Right ventricle myocardium inferior (tissue), 1 donor: ENCODE data around the gene LMAN1L. TPM values are rescaled to one million over a fixed set of nuclear protein-coding genes. Genes with fewer than 3 reads are reported as not detected.

Source experiments
- ATAC-seq: fragments of 200-7000 bp; cut with Tn5 transposase; one replicate; pipeline ENCODE4 v1.9.1; 2020; ENCODE audit warnings: mild to moderate bottlenecking, moderate library complexity
- DNase-seq: peaks from one replicate; pipeline ENCODE4 v3.0.0; 2021; ENCODE audit errors: missing footprints
- intact Hi-C: fragments of 100-400 bp; cut with DNase I; formaldehyde crosslinking; loops from one replicate; pipeline ENCODE4 v1.11.0; 2022
- microRNA-seq: library from miRNA; unstranded; fragments of <30 nt; microRNA quantifications from one replicate; pipeline ENCODE4 v1.2.0, GENCODE V29; 2020
- total RNA-seq: library from RNA; stranded (reverse); fragmentation: NEBNext Ultra II Directional; extraction: Animal tissue kit (Norgen Biotek cat#: 25700); gene quantifications from one replicate; pipeline ENCODE4 v1.2.1, GENCODE V29; 2021
- donor health status: DM: no; HTN: yes; CAD: no; lungs with severe emphysema.

Gene LMAN1L
- total RNA-seq, 1 donor from 2014 or later = 21.9 TPM

- ATAC-seq (no peak), DNase-seq (no peak)
- intact Hi-C loops = no loop called here
Observed at GRCh38 chr15:74866090-74866489, 53.5 kb downstream of the LMAN1L start.

- DNase-seq (no peak), ATAC-seq (no peak)
- intact Hi-C loops = no loop called here
Observed at GRCh38 chr15:74867466-74868038, 54.9 kb downstream of the LMAN1L start.

GRCh38 chr15:74868059-74868458, 55.4 kb downstream of the LMAN1L start:
- DNase-seq = no peak
- peak; percentile 12 for ATAC-seq
- intact Hi-C loops = no loop called here

GRCh38 chr15:74869372-74869725, 56.7 kb downstream of the LMAN1L start:
- DNase-seq (no peak), ATAC-seq (peak; percentile 20)
- intact Hi-C loops = no loop called here

- ATAC-seq (peak; percentile 47), DNase-seq (peak; percentile 87)
- intact Hi-C loops = no loop called here
Observed at GRCh38 chr15:74869726-74870407, 57.2 kb downstream of the LMAN1L start.

- intact Hi-C loops = no loop called here
- DNase-seq (no peak), ATAC-seq (no peak)
Observed at GRCh38 chr15:74870436-74871215, 58.0 kb downstream of the LMAN1L start.

- no peak for ATAC-seq
- intact Hi-C loops = loop anchor here (2.0 kb wide), 1 partner anchor 16 kb away; no protein-coding TSS in a partner anchor
- DNase-seq = no peak
Observed at GRCh38 chr15:74872702-74873035, 60.0 kb downstream of the LMAN1L start.

- intact Hi-C loops = loop anchor here (2.0 kb wide), 1 partner anchor 16 kb away; no protein-coding TSS in a partner anchor
- DNase-seq (peak; percentile 97), ATAC-seq (peak; percentile 95)
Observed at GRCh38 chr15:74873036-74873755, 60.6 kb downstream of the LMAN1L start, which contains the start of gene SCAMP2. Gene SCAMP2, minus strand, starts transcription at chr15:74873365. Its CDS starts 110 bp downstream, at chr15:74873255.

GRCh38 chr15:74873756-74874424, 61.3 kb downstream of the LMAN1L start:
- ATAC-seq (no peak), DNase-seq (no peak)
- intact Hi-C loops = loop anchor here (2.0 kb wide), 1 partner anchor 15 kb away; no protein-coding TSS in a partner anchor

Small RNA genes lying within 50 kb of the gene (microRNA-seq; reads per million reads assigned to microRNA genes)
- gene MIR4513 (not detected), gene MIR6882 (not detected)

Other genes starting within 250 kb of the LMAN1L start
- 47.3 TPM for gene CLK3, start 197.0 kb upstream of the LMAN1L start, total RNA-seq
- 13.5 TPM for gene EDC3, start 116.8 kb upstream of the LMAN1L start, total RNA-seq
- gene CYP1A1, start 87.3 kb upstream of the LMAN1L start, total RNA-seq = 0.32 TPM
- gene CYP1A2, start 64.0 kb upstream of the LMAN1L start, total RNA-seq = not detected
- gene CSK, start 30.8 kb upstream of the LMAN1L start, total RNA-seq = 41.8 TPM
- gene CPLX3, start 13.8 kb downstream of the LMAN1L start, total RNA-seq = 2.8 TPM
- gene ULK3, start 30.3 kb downstream of the LMAN1L start, total RNA-seq = 42.3 TPM
- 42.6 TPM for gene SCAMP2, start 60.5 kb downstream of the LMAN1L start, total RNA-seq
- 60.8 TPM for gene MPI, start 77.2 kb downstream of the LMAN1L start, total RNA-seq
- gene FAM219B, start 94.0 kb downstream of the LMAN1L start, total RNA-seq = 110 TPM
- 1,490 TPM for gene COX5A, start 125.2 kb downstream of the LMAN1L start, total RNA-seq
- gene RPP25, start 143.9 kb downstream of the LMAN1L start, total RNA-seq = 2.7 TPM
- 1.9 TPM for gene SCAMP5, start 182.7 kb downstream of the LMAN1L start, total RNA-seq
- 5.2 TPM for gene PPCDC, start 210.8 kb downstream of the LMAN1L start, total RNA-seq